Heart right ventricle (tissue), 16 donors: ENCODE measurements around the gene MUC5AC. TPM values are rescaled to one million over a fixed set of nuclear protein-coding genes. Genes with fewer than 3 reads are reported as not detected.

Experiments
- ATAC-seq, 8 donors: fragments of 200-7000 bp; cut with Tn5 transposase; one replicate each; pipeline ENCODE4 v1.9.1; 2020; ENCODE audit warnings: mild to moderate bottlenecking in 8 of 8, moderate library complexity in 8 of 8, moderate number of reproducible peaks in 1 of 8
- DNase-seq, 2 donors: peaks; one replicate each; pipeline ENCODE4 v3.0.0-alpha.2; 2020
- H3K27ac ChIP-seq, 10 donors: fragments of 200-600 bp; sonication (generic) in 2 of 10; one replicate each; pipeline versions ENCODE4 v1.5.0 to v1.8.0; 2020 to 2022; ENCODE audit warnings: mild to moderate bottlenecking in 3 of 10
- H3K27me3 ChIP-seq, 7 donors: fragments of 200-600 bp; one replicate each; pipeline ENCODE4 v1.8.0; 2021 to 2022; ENCODE audit warnings: mild to moderate bottlenecking in 2 of 7
- H3K36me3 ChIP-seq, 9 donors: fragments of 200-600 bp; sonication (generic) in 1 of 9; one replicate each; pipeline versions ENCODE4 v1.5.0 to v1.8.0; 2020 to 2022; ENCODE audit warnings: mild to moderate bottlenecking in 2 of 9
- H3K4me1 ChIP-seq, 9 donors: fragments of 200-600 bp; sonication (generic) in 1 of 9; one replicate each; pipeline versions ENCODE4 v1.5.0 to v1.8.0; 2020 to 2022; ENCODE audit warnings: mild to moderate bottlenecking in 4 of 9
- H3K4me3 ChIP-seq, 10 donors: fragments of 200-600 bp; sonication (generic) in 2 of 10; one replicate each; pipeline versions ENCODE4 v1.5.0 to v1.8.0; 2020 to 2022; ENCODE audit warnings: mild to moderate bottlenecking in 7 of 10, moderate library complexity in 2 of 10
- H3K9me3 ChIP-seq, 11 donors: fragments of 200-600 bp in 10 of 11; sonication (generic) in 2 of 11; one replicate each; pipeline versions ENCODE4 v1.5.0 to v1.8.0; 2013 to 2022; ENCODE audit warnings: mild to moderate bottlenecking in 2 of 11, control low read depth in 1 of 11, moderate library complexity in 1 of 11
- CTCF ChIP-seq, 9 donors: fragments of 200-600 bp; sonication (generic) in 2 of 9; IDR thresholded peaks; one replicate each; pipeline versions ENCODE4 v1.5.0 to v1.8.0; 2021 to 2022; ENCODE audit warnings: antibody characterized with exemption in 9 of 9, mild to moderate bottlenecking in 5 of 9, moderate library complexity in 1 of 9
- WGBS, 2 donors: extraction: QIAGEN DNeasy Blood & Tissue Kit; methylation state at CpG; one replicate each; pipeline ENCODE4 v1.1.7; 2013; ENCODE audit warnings: inconsistent platforms in 1 of 2; 5-methylcytosine and 5-hydroxymethylcytosine counted together
- intact Hi-C, 10 donors: fragments of 100-400 bp; cut with DNase I; formaldehyde crosslinking; loops; one replicate each; pipeline versions ENCODE4 v1.11.1 to v1.14.2; 2022
- polyA plus RNA-seq, 2 donors: library from polyadenylated mRNA; stranded (reverse); fragments of 200-250 nt; gene quantifications; one replicate each; pipeline ENCODE4 v1.2.3, GENCODE V29; 2013
- total RNA-seq, 10 donors: library from RNA; stranded (reverse); fragmentation: NEBNext Ultra II Directional in 3 of 10; extraction: Animal tissue kit (Norgen Biotek cat#: 25700) in 3 of 10; gene quantifications; one replicate each; pipeline versions ENCODE4 v1.2.1 to v1.2.4, GENCODE V29; 2021 to 2023
- donor health status: Arrhythmogenic right ventricular cardiomyopathy.
- donor health status: ischemic (EF 13 %, LVEDD 7.1; RV severe dilation, severe dysfunction).
- donor health status: healthy with polysubstance abuse.
- donor health status: DM: no; HTN: yes; CAD: no.
- donor health status: DM: no; HTN: no; CAD: no.
- donor health status: ischemic (EF 25% LVEDD 6.9; RV normal size, moderate dysfunction).
- donor health status: ischemic (EF 25% LVEDD 5.7; RV mildly dilated, moderate dysfunction).
- donor health status: healthy.
- donor health status: DM: yes; HTN: yes; CAD: no.
- donor health status: Ischemic cardiomyopathy.
- donor health status: ischemic (EF 35%, LVEDD 5.7; RV mildly dilated, moderate dysfunction).
- donor health status: nonischemic (EF 11% LVEDD 7.7; RV severe dilation, severe dysfunction).
- donor health status: DM: yes; HTN: yes; CAD: no.
- donor health status: PGD.
- donor health status: ischemic (EF 29% LVEDD 5.4; RV normal size, mild dysfunction).
- donor health status: nonischemic (EF 23%, LVEDD 6.1; RV moderate dilation, normal function).

Gene MUC5AC
- total and polyA plus RNA-seq, 12 donors: not detected

- Histone ChIP-seq H3K27me3 (peaks cover 9 to 70% (median 50%) of the 10 kb centered on the region in 7 donors), H3K4me3 (no peak overlapping the region), H3K36me3 (no peaks in the 10 kb centered on the region), H3K4me1 (no peaks in the 10 kb centered on the region), H3K9me3 (no peaks in the 10 kb centered on the region), H3K27ac (no peak overlapping the region)
- intact Hi-C loops: no loop called here
- ATAC-seq (no peak), DNase-seq (peak in 1 of 2 donors; percentile 8)
- no peak for TF ChIP-seq CTCF (IDR thresholded peaks at IDR 0.05)
- WGBS, 2 donors: 86 to 89% methylated on average over 25 to 27 of the region's 27 CpGs
These were observed 71.8 kb downstream of the MUC5AC start for GRCh38 chr11:1229471-1230120.

GRCh38 chr11:1230121-1230455 is 72.3 kb downstream of the MUC5AC start:
- intact Hi-C loops: no loop called here
- 67 to 85% methylated on average over 5 of the region's 5 CpGs for WGBS, 2 donors

GRCh38 chr11:1230456-1231395 is 73.0 kb downstream of the MUC5AC start:
- TF ChIP-seq CTCF (IDR thresholded peaks at IDR 0.05): no peak
- Histone ChIP-seq H3K36me3 (no peaks in the 10 kb centered on the region), H3K4me1 (no peaks in the 10 kb centered on the region), H3K27me3 (peaks cover 9 to 59% (median 44%) of the 10 kb centered on the region in 7 donors), H3K4me3 (no peak overlapping the region), H3K9me3 (no peaks in the 10 kb centered on the region), H3K27ac (no peak overlapping the region)
- ATAC-seq (no peak), DNase-seq (peak in 1 of 2 donors; percentile 12)
- intact Hi-C loops: no loop called here
- 73 to 74% methylated on average over 44 to 45 of the region's 45 CpGs for WGBS, 2 donors

More at GRCh38 chr11:1230121-1230455, 72.3 kb downstream of the MUC5AC start:
- DNase-seq (no peak), ATAC-seq (no peak)
- Histone ChIP-seq H3K36me3 (no peaks in the 10 kb centered on the region), H3K27ac (no peak overlapping the region), H3K4me1 (no peaks in the 10 kb centered on the region), H3K4me3 (no peak overlapping the region), H3K9me3 (no peaks in the 10 kb centered on the region), H3K27me3 (peaks cover 9 to 65% (median 50%) of the 10 kb centered on the region in 7 donors)
- TF ChIP-seq CTCF (IDR thresholded peaks at IDR 0.05): no peak

- WGBS, 2 donors: 64 to 67% methylated on average over 21 to 22 of the region's 22 CpGs
- TF ChIP-seq CTCF (IDR thresholded peaks at IDR 0.05): no peak
- H3K27ac ChIP-seq: no peak overlapping the region
- no peak overlapping the region for H3K4me3 ChIP-seq
- peaks cover 9 to 51% (median 36%) of the 10 kb centered on the region in 7 donors for H3K27me3 ChIP-seq
- no peaks in the 10 kb centered on the region for H3K4me1 ChIP-seq
- no peaks in the 10 kb centered on the region for H3K36me3 ChIP-seq
- DNase-seq: peak in 1 of 2 donors; percentile 7
- H3K9me3 ChIP-seq: no peaks in the 10 kb centered on the region
- ATAC-seq: no peak
- intact Hi-C loops: no loop called here
These were observed 73.8 kb downstream of the MUC5AC start for GRCh38 chr11:1231396-1232020.
